ENCODE data around the gene TAF4B. TPM values are rescaled to one million over a fixed set of nuclear protein-coding genes. Genes with fewer than 3 reads are reported as not detected.

Gene TAF4B
- total and polyA plus RNA-seq, 4 donors = 1.6 to 5.9 (median 2.4) TPM

GRCh38 chr18:26414901-26415440 is 188.7 kb downstream of the TAF4B start:
- DNase-seq (no peak), ATAC-seq (ENCODE audit: insufficient read depth, low FRiP score) (no peak)
- Histone ChIP-seq H3K9me3 (ENCODE audit: control insufficient read depth in 4 of 4, insufficient read depth in 3 of 4, low read length in 3 of 4) (no peaks in the 10 kb centered on the region), H3K4me1 (ENCODE audit: control insufficient read depth in 5 of 5, insufficient read depth in 5 of 5, low read length in 5 of 5) (no peaks in the 10 kb centered on the region), H3K9ac (ENCODE audit: insufficient read depth in 1 of 2, low read length in 2 of 2) (no peak overlapping the region), H3K4me3 (no peak overlapping the region), H3K27me3 (ENCODE audit: control insufficient read depth in 3 of 3, insufficient read depth in 3 of 3, low read length in 2 of 3) (no peaks in the 10 kb centered on the region), H3K36me3 (ENCODE audit: control insufficient read depth in 4 of 4, insufficient read depth in 4 of 4, low read length in 4 of 4) (no peaks in the 10 kb centered on the region), H3K27ac (ENCODE audit: low read depth in 1 of 2, low read length in 1 of 2) (no peak overlapping the region)
- no peak for TF ChIP-seq CTCF (IDR thresholded peaks at IDR 0.05; ENCODE audit: control extremely low read depth, extremely low read depth)
- 45 to 52% methylated on average over 4 of the region's 4 CpGs for WGBS, 2 donors

GRCh38 chr18:26415631-26416030 is 189.4 kb downstream of the TAF4B start:
- Histone ChIP-seq H3K4me1 (ENCODE audit: control insufficient read depth in 5 of 5, insufficient read depth in 5 of 5, low read length in 5 of 5) (no peaks in the 10 kb centered on the region), H3K9me3 (ENCODE audit: control insufficient read depth in 4 of 4, insufficient read depth in 3 of 4, low read length in 3 of 4) (no peaks in the 10 kb centered on the region), H3K9ac (ENCODE audit: insufficient read depth in 1 of 2, low read length in 2 of 2) (no peak overlapping the region), H3K27me3 (ENCODE audit: control insufficient read depth in 3 of 3, insufficient read depth in 3 of 3, low read length in 2 of 3) (no peaks in the 10 kb centered on the region), H3K4me3 (no peak overlapping the region), H3K27ac (ENCODE audit: low read depth in 1 of 2, low read length in 1 of 2) (no peak overlapping the region), H3K36me3 (ENCODE audit: control insufficient read depth in 4 of 4, insufficient read depth in 4 of 4, low read length in 4 of 4) (no peaks in the 10 kb centered on the region)
- DNase-seq (no peak), ATAC-seq (ENCODE audit: insufficient read depth, low FRiP score) (no peak)
- WGBS, 2 donors = 70 to 75% methylated on average over 7 of the region's 7 CpGs
- TF ChIP-seq CTCF (IDR thresholded peaks at IDR 0.05; ENCODE audit: control extremely low read depth, extremely low read depth) = no peak

GRCh38 chr18:26416652-26417150 is 190.5 kb downstream of the TAF4B start:
- Histone ChIP-seq H3K27ac (ENCODE audit: low read depth in 1 of 2, low read length in 1 of 2) (no peak overlapping the region), H3K9me3 (ENCODE audit: control insufficient read depth in 4 of 4, insufficient read depth in 3 of 4, low read length in 3 of 4) (peaks cover 0 to 1% (median 0%) of the 10 kb centered on the region in 4 donors), H3K4me3 (no peak overlapping the region), H3K4me1 (ENCODE audit: control insufficient read depth in 5 of 5, insufficient read depth in 5 of 5, low read length in 5 of 5) (no peaks in the 10 kb centered on the region), H3K27me3 (ENCODE audit: control insufficient read depth in 3 of 3, insufficient read depth in 3 of 3, low read length in 2 of 3) (no peaks in the 10 kb centered on the region), H3K9ac (ENCODE audit: insufficient read depth in 1 of 2, low read length in 2 of 2) (no peak overlapping the region), H3K36me3 (ENCODE audit: control insufficient read depth in 4 of 4, insufficient read depth in 4 of 4, low read length in 4 of 4) (no peaks in the 10 kb centered on the region)
- DNase-seq = no peak
- ATAC-seq (ENCODE audit: insufficient read depth, low FRiP score) = no peak
- TF ChIP-seq CTCF (IDR thresholded peaks at IDR 0.05; ENCODE audit: control extremely low read depth, extremely low read depth) = no peak
- 94 to 97% methylated on average over 8 of the region's 8 CpGs for WGBS, 2 donors

- H3K9ac ChIP-seq (ENCODE audit: insufficient read depth in 1 of 2, low read length in 2 of 2) = no peak overlapping the region
- H3K27ac ChIP-seq (ENCODE audit: low read depth in 1 of 2, low read length in 1 of 2) = no peak overlapping the region
- ATAC-seq (ENCODE audit: insufficient read depth, low FRiP score) (no peak), DNase-seq (no peak)
- no peak overlapping the region for H3K4me3 ChIP-seq
- H3K36me3 ChIP-seq (ENCODE audit: control insufficient read depth in 4 of 4, insufficient read depth in 4 of 4, low read length in 4 of 4) = no peaks in the 10 kb centered on the region
- no peak for TF ChIP-seq CTCF (IDR thresholded peaks at IDR 0.05; ENCODE audit: control extremely low read depth, extremely low read depth)
- H3K9me3 ChIP-seq (ENCODE audit: control insufficient read depth in 4 of 4, insufficient read depth in 3 of 4, low read length in 3 of 4) = peaks cover 0 to 1% (median 0%) of the 10 kb centered on the region in 4 donors
- 95 to 96% methylated on average over 12 of the region's 12 CpGs for WGBS, 2 donors
- no peaks in the 10 kb centered on the region for H3K4me1 ChIP-seq (ENCODE audit: control insufficient read depth in 5 of 5, insufficient read depth in 5 of 5, low read length in 5 of 5)
- no peaks in the 10 kb centered on the region for H3K27me3 ChIP-seq (ENCODE audit: control insufficient read depth in 3 of 3, insufficient read depth in 3 of 3, low read length in 2 of 3)
Observed at GRCh38 chr18:26417190-26417589, 190.9 kb downstream of the TAF4B start.
